Stimulated activated CD4-positive, alpha-beta T cell treated with anti-CD3 and anti-CD28 coated beads, Interleukin-2, amount 100 ng/mL, for 48 hours (primary cell): Measurements from ENCODE around the gene DLX6.

Experiments
- DNase-seq, 2 donors: peaks; one replicate each; pipeline ENCODE4 v3.0.0-alpha.2; 2020

Gene DLX6

GRCh38 chr7:97005183-97006054 is at the start of gene DLX6:
TSS of gene DLX6 (plus strand) at chr7:97005553. CDS start at chr7:97005978, 425 bp downstream.
- DNase-seq, result no peak

GRCh38 chr7:96959135-96959534 is 46.2 kb upstream of the DLX6 start:
- DNase-seq, result no peak

DNA sequence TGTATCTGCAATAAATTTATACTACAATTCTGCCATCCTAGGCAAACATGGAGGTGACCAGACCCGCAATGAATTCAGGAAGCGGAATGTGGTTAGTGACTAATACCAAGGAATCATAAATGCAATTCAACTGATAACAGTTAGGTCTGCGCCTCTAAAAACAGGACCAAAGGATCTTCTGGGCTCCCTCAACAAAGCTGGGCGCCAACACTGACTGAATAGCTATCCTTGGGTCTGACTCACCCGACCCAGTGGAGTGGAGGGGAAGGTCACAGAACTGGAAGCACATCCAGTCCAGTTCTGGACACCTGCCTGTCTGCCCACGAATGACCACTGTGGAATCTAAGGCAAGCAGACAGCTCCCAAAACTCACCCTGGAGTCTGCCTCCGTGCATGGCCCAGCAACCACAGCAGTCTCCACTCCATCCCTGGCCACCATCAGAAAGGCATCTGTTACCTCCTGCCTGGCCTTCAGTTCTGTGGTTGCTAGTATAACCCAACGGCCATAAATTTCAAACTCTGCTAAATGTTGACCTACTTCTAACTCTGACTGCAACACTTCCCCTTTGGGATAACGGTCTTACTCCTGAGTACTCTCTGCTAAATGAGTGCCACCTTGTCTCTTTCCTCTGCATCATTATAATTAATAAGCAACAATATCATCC is 43.0 kb upstream of the DLX6 start:
- DNase-seq, result no peak

- DNase-seq, result no peak
Observed at GRCh38 chr7:96968981-96969380, 36.4 kb upstream of the DLX6 start.

GRCh38 chr7:96970739-96971138 is 34.6 kb upstream of the DLX6 start:
- no peak for DNase-seq

- DNase-seq, result no peak
Observed at GRCh38 chr7:96973986-96974385, 31.4 kb upstream of the DLX6 start.

- DNase-seq, result no peak
Observed at GRCh38 chr7:96976106-96976505, 29.2 kb upstream of the DLX6 start.

DNA sequence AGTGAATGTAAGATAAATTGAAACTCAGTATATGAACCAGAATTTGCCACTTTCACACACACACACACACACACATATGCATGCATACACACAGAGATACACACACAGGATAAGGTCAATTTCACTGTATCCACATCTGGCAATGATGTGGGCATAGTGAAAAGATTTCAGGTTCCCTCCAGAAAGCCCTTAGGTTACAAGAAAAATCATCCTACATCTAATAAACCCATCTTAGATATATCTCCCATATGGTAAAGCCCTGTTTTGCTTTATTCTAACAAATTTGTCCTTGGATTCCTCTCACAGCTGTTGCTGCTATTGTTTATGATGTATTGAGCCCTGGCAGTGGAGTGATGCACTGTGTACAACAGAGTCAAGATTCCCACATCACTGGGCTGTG is 27.9 kb upstream of the DLX6 start:
- no peak for DNase-seq

- no peak for DNase-seq
Observed at GRCh38 chr7:96979551-96980276, 25.6 kb upstream of the DLX6 start.

DNA sequence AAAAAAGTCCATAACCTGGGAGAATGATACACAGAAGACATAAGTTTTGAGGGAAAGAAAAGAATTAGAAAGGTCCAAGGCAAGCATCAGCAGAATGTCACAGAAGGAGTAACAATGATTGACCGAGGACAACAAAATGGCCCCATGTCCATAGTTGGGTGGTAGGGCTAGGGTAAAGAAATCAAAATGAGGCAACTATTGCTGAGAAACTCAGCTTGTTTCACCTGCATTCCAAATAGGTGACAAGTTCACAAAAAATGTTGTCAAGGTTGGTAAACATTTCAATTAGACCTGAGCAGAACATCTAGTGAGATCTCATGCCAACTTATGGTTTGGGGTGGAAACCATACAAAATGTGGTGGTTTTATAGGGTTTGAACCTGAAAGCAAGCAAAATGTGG is 22.8 kb upstream of the DLX6 start:
- DNase-seq, result no peak

- DNase-seq, result no peak
Observed at GRCh38 chr7:96985992-96986391, 19.4 kb upstream of the DLX6 start.

GRCh38 chr7:96986901-96987300 is 18.5 kb upstream of the DLX6 start:
- no peak for DNase-seq

DNA sequence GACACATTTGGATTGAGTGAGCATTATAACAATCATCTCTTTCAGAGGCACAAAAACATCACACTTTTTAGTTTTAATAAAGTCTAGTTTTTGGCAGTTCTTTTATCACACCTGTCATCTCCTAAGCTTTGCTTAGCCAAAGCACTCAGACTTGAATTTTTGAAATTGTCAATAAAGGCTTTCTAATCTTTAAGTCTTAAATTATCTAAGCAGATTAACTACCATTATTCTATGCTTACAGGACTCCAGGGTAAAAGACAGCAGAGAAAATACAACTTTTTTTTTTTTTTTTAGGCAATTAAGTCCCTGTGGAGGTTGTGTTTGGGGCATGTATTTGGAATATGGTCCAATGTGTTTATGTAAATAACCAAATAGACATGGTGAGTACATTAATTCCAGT is 17.6 kb upstream of the DLX6 start:
- no peak for DNase-seq

DNA sequence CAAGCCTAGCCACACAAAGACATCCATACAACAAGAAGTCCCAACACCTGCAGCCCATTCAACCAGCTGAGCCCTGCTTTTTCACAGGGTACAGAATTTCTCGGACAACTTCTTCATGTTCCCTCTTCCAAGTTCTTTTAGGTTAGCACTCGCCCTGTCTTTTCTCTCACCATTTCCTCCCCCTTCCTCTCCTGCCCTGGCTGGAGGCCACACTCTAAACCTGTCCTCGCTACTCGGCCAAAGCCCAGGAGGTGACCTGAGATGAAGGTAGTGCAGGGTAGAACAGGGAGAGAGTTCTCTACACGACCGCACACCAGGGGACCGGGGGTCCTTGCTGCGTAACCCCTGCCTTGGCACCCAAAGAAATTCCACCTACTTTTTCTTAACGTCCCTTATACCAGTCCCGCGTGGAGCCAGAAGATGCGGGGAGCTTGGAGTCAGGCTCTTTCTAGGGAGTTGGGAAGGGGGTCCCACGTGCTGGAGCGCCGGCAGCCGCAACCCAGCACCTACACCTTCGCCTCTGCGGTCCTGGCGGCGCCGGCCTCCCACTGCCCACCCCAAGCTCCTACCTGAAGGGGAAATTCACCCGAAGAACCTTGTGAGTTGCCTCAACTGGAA is 16.0 kb upstream of the DLX6 start:
- DNase-seq, result no peak

DNA sequence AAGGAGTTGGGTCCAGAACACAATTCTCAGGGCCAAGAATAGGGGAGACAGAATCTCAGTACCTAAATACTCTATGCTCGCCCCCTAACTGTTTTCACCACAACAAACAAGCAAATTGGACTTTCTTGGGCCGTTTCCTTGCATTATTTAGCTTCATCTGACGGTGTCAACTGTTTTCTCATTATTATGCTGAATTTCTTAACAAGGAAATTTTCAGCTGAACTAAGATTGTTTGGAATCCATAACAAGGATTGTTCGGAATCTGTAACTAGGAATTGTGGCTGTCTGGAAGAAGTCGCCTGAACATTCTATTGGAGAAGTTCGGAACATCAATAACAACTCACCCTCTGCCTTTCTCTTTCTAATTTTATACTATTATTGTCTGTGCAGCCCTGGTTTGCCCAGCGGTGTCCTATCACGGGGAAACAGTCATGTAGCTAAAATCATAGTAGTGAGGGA is 15.5 kb upstream of the DLX6 start:
- no peak for DNase-seq

GRCh38 chr7:96991546-96992191 is 13.7 kb upstream of the DLX6 start:
- DNase-seq, result no peak

- no peak for DNase-seq
Observed at GRCh38 chr7:96992192-96993005, 13.0 kb upstream of the DLX6 start.

- DNase-seq, result no peak
Observed at GRCh38 chr7:96993094-96993865, 12.1 kb upstream of the DLX6 start.

DNA sequence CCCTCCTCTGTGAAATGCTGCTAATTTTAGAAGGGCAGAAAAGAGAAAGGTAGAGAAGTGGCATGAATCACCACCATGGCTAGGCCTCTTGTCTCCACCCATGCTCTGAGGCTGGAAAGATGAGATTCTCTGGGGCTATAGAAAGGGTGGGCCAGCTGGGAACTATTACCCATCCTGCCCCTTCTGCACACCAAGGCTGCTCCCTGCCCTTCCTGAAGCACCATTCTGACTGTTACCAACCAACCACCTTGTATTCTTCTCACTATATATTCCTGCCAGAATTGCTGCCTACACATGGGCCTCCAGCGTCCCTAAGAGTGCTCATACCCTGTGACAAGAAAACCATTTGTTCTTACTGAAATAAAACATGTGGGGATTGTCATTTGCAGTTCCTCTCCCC is 11.4 kb upstream of the DLX6 start:
- DNase-seq, result no peak

DNA sequence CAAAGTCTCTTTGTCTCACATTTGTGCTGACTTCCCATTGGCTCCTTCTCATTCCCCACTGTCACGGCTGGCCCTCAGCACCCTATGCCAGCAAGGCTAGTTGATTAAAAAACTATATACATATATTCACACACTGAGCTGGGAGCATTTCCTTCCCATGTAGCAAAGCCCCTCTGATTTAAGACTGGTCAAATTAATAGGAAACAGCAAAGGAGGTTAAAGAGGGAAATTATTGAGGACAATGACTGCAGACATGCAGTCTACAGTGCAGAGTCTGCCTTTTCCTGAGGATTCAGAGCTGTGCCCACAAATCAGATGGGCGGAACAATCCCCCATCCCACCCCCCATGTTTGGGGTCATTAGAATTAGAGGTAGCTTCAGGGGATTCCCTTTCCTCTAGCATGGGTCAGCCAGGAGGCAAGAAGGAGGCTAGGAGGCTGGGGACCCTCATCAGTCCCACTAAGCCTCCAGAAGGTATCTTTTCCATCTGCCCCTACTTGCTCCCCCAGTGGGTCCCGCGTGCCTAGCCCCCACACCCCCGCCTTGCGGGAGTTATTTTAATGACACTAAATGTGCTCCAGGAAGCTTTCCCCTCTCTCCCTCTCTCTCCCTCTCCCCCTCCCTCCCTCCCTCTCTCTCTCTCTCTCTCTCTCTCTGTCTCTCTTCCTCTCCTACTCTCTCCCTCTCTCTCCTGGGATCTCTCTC is 9.8 kb upstream of the DLX6 start:
- DNase-seq, result no peak
